GM10266 (cell line): ENCODE measurements around the gene HIGD1A.

ENCODE experiments used
- DNase-seq: peaks from one replicate; pipeline ENCODE4 v3.0.0; 2012; ENCODE audit errors: extremely low spot score
- TF ChIP-seq, protein P1 (sequence below): IDR thresholded peaks from 2 replicates; pipeline ENCODE4 v1.5.1; 2012; ENCODE audit warnings: mild to moderate bottlenecking, low read depth; ENCODE audit not compliant: control insufficient read depth, insufficient read depth; ENCODE audit errors: missing control alignments

Gene HIGD1A

DNA sequence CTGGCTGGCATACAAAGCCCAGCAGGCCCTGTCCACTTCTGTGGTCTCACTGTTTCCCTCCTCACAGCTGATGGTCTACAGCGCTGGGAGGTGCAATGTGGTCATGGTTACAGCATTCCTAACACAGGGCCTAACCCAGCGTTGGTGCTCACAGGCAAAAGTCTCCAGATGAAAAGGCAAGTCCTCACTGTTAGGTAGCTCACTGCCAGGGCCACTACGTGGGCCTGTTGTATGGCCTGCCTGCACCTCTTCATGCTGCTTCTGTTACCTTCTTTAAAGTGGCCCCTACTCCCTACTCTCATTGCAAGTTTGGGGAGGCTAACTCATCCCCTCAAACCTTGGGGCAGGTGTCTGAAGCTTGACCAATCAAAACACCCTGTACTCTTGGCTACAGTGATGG lies 62.5 kb downstream of the HIGD1A start:
- TF ChIP-seq, protein P1, sequence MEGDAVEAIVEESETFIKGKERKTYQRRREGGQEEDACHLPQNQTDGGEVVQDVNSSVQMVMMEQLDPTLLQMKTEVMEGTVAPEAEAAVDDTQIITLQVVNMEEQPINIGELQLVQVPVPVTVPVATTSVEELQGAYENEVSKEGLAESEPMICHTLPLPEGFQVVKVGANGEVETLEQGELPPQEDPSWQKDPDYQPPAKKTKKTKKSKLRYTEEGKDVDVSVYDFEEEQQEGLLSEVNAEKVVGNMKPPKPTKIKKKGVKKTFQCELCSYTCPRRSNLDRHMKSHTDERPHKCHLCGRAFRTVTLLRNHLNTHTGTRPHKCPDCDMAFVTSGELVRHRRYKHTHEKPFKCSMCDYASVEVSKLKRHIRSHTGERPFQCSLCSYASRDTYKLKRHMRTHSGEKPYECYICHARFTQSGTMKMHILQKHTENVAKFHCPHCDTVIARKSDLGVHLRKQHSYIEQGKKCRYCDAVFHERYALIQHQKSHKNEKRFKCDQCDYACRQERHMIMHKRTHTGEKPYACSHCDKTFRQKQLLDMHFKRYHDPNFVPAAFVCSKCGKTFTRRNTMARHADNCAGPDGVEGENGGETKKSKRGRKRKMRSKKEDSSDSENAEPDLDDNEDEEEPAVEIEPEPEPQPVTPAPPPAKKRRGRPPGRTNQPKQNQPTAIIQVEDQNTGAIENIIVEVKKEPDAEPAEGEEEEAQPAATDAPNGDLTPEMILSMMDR = no peak

GRCh38 chr3:42739401-42740158 lies 64.7 kb downstream of the HIGD1A start:
- DNase-seq = no peak
- TF ChIP-seq, protein P1 = no peak

More for the DNA sequence above, 62.5 kb downstream of the HIGD1A start:
- DNase-seq = no peak

DNA sequence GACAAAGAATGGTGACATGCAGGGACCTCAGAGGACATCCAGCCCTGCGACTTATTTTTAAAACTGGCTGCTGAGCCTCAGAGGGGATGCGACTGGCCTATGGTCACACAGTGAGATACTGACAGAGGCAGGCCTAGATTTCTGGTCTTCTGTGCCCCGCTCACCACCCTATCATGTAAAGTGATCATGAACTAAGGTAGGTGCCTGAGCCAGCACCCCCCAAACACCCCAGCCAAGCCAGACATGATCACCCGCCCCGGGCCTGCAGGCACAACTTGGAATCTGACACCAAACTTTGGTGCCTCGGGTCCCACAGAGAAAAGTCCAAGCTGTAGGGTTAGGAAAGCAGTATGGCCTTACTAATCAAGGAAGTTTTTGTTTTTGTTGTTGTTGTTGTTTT lies 67.8 kb downstream of the HIGD1A start:
- DNase-seq = no peak
- TF ChIP-seq, protein P1 = no peak

DNA sequence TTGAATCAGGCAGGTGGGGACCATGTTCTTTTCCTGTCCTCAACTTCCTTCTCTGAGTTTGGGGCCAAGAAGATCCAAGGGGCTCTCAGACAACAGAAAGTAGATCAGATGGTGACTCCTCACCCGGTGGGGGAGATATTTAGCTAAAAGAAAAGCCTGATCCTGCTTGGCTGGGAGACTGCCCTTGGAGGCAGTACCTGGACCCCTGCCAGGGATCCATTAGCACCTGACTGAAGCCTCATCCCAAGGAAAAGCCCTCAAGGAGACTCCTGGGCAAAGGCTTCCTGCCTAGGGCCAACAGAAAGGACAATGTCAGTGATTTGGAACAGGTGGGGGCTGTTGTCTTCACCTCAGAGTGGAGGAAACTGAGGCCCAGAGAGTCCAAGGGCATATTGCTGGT lies 68.2 kb downstream of the HIGD1A start:
- TF ChIP-seq, protein P1 = no peak
- DNase-seq = no peak

DNA sequence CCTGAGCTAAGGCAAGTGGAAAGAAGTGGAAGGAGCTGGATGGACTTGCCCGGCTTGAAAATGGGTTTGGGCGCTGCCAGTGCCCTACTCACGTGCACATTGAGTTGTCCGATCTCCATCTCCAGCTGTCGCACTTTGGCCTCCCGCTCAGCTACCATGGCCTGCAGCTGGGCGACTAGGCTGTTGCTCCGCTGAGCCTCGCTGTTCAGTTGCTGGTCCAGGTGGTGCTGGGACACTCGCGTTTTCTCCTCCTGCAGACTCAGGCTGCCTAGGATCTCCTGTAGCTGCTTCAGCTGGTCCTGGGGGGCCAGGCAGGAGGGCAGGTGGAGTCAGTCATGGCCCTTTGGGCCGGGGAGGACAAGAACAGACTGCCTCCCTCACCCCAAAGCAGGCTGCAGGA lies 68.7 kb downstream of the HIGD1A start:
- DNase-seq = no peak
- TF ChIP-seq, protein P1 = no peak

DNA sequence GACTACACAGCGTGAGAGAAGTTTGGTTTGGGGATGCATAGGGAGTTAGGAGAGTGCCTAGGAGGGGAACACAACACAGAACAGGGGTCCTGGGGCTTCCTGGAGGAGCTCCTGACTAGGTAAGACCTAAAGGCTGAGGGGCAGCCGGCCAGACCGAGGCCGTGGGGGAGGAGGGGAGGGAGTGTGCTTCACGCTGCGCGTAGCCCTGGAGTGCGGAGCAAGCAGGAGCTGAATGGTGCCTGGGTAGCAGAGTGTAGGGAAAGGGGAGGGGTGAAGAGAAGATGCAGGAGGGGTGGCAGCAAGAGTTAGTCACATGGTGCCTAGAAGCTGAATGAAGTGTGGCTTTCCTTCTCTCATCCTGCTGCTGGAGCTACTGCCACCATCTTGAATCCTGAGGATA lies 69.3 kb downstream of the HIGD1A start:
- TF ChIP-seq, protein P1 = no peak
- DNase-seq = no peak

GRCh38 chr3:42734263-42734860 lies 69.9 kb downstream of the HIGD1A start:
- no peak for DNase-seq

More at GRCh38 chr3:42734263-42734860, 69.9 kb downstream of the HIGD1A start:
- TF ChIP-seq, protein P1 = no peak
